HFF-Myc (cell line): ENCODE data around the gene BIVM.

Source experiments
- DNase-seq: peaks from one replicate; pipeline ENCODE4 v3.0.0-alpha.2; 2011; ENCODE audit warnings: low read depth; ENCODE audit errors: extremely low read depth
- H3K4me3 ChIP-seq: replicated peaks from 2 replicates; pipeline ENCODE4 v1.5.1; 2011; ENCODE audit warnings: low read depth, mild to moderate bottlenecking, control low read depth, low read length
- TF ChIP-seq, protein P1 (sequence below): IDR thresholded peaks from 2 replicates; pipeline ENCODE4 v1.5.1; 2012; ENCODE audit warnings: mild to moderate bottlenecking, low read depth, low read length, control low read depth; ENCODE audit errors: missing control alignments

BIVM gene, protein sequence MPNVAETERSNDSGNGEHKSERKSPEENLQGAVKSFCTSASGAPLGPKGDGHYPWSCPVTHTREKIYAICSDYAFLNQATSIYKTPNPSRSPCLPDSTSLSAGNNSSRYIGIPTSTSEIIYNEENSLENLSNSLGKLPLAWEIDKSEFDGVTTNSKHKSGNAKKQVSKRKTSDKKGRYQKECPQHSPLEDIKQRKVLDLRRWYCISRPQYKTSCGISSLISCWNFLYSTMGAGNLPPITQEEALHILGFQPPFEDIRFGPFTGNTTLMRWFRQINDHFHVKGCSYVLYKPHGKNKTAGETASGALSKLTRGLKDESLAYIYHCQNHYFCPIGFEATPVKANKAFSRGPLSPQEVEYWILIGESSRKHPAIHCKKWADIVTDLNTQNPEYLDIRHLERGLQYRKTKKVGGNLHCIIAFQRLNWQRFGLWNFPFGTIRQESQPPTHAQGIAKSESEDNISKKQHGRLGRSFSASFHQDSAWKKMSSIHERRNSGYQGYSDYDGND

DNA sequence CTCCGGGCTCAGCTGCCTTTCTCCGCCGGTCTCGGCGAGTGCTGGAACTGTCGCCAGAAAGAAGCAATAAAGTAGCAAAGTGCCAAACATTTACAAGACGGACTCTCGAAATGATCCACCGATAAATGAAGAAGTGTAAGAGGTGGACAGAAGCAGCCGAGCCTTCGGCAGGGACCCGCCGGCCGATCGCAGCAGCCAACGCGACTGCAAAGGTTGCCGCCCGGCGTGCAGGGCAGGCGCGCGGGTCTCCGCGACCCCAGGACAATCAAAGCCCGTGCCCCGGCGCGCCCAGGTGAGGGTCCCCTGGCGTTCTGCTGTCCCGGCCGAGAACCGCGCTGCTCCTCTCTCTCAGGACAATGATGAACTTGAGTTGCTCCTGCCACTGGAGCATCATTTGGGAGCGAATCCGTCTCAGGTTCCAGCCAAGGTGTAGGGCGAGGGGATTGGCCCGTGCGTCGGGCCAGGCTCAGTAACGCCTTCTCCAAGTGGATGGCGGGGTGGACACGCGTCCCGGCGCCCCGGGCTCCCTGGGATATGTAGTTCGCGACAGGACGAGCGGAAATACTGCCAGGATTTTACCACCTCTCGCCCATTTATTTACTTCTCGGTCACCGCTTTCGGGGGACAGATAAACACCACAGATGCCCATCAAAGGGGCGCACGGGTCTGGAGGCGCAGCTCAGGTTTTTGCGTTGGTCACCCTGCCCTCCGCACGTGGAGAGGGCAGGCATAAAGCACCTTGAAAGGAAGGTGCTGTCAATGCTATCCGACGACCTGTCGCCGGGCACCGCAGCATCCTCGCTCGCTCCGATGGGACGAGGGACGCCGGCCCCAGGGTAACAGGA, at the start of gene BIVM, which contains the start of gene POGLUT2:
Gene BIVM (plus strand): TSS at position 539 of the 845 bp plus-strand sequence. CDS start 8,149 bp downstream, outside the sequence.
Gene POGLUT2 (minus strand): TSS at position 396 of the 845 bp plus-strand sequence. CDS start 306 bp downstream, at position 90.
- H3K4me3 ChIP-seq: peak within 1 kb of the TSS; percentile 83
- peak; percentile 80 for DNase-seq
- TF ChIP-seq, protein P1, sequence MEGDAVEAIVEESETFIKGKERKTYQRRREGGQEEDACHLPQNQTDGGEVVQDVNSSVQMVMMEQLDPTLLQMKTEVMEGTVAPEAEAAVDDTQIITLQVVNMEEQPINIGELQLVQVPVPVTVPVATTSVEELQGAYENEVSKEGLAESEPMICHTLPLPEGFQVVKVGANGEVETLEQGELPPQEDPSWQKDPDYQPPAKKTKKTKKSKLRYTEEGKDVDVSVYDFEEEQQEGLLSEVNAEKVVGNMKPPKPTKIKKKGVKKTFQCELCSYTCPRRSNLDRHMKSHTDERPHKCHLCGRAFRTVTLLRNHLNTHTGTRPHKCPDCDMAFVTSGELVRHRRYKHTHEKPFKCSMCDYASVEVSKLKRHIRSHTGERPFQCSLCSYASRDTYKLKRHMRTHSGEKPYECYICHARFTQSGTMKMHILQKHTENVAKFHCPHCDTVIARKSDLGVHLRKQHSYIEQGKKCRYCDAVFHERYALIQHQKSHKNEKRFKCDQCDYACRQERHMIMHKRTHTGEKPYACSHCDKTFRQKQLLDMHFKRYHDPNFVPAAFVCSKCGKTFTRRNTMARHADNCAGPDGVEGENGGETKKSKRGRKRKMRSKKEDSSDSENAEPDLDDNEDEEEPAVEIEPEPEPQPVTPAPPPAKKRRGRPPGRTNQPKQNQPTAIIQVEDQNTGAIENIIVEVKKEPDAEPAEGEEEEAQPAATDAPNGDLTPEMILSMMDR: no peak

DNA sequence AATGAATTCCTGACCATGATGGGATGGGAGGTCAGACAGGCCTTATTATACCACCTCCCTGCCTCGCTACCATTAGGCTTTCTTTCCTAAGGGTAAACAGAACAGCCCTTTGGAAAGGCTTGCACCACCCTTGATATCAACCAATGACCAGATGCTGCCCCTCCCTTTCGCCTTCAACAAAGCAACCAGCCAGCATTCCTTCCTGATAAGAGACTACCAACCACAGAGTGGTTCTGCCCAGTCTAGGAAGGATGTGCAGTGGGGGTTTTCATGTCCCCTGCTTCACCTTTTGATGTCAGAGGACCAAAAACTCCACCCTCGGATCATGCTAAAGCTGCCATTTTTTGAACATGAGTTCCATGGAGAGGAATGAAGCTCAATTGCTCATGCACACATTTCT, 47.0 kb upstream of the BIVM start:
- no peak for DNase-seq
- TF ChIP-seq, protein P1: no peak
- no peak overlapping the region for H3K4me3 ChIP-seq

DNA sequence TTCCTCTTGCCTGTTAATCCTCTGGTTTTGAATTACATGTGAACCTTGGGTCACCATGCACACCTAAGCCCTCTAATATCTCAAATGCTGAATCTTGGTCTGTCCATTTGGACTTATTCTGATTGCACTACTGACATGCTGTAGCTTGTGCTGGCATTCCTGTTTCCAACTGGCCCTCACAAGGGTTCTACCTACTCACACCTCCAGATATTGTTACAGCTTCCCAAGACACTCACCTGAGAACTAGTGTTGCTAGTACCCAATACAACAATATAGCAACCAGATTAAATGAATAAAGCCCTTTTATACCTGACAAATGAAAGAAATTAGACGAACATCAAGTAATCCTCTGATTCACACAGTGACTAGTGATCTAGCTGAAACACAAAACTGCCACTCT, 41.9 kb upstream of the BIVM start:
- H3K4me3 ChIP-seq: no peak overlapping the region
- TF ChIP-seq, protein P1: no peak

DNA sequence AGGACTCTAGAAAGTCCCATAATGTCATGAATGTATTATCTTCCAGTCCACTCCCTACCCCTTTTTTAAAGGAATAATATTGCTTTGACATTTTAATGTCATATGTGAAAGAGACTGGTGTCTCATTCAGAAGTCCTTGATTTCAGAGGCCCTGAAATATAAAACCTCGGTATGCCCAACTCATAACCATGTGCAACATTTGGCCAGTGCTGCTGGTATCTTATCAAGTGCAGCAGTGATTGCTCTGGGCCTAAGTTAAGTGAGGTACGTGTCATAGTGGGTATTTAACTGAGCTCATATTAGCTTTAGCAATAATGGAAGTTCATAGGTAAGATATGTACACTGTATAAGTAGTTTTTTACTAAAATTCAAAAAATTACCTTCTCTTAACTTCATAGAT, 40.1 kb upstream of the BIVM start:
- TF ChIP-seq, protein P1: no peak
- H3K4me3 ChIP-seq: no peak overlapping the region
- no peak for DNase-seq

More for the DNA sequence above, 41.9 kb upstream of the BIVM start:
- no peak for DNase-seq

DNA sequence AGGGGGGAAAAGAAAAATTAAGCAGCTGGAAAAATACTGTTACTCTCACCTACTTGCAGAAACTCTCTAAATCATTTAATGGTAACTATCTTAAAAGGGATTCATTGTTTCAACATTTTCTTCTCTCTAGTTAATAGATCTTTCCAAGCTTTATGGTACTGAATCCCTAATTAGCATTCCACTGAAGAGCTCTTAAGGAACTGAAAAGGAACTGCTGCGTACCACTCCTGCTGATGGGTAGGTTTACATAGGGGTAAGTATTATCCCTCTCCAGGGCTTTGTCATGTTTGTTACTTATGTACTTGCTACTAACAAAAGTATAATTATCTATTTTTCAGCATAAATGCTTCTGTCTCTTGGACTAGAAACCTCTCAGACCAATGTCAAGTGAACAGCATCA, 37.8 kb upstream of the BIVM start:
- TF ChIP-seq, protein P1: no peak
- no peak overlapping the region for H3K4me3 ChIP-seq
- DNase-seq: no peak

DNA sequence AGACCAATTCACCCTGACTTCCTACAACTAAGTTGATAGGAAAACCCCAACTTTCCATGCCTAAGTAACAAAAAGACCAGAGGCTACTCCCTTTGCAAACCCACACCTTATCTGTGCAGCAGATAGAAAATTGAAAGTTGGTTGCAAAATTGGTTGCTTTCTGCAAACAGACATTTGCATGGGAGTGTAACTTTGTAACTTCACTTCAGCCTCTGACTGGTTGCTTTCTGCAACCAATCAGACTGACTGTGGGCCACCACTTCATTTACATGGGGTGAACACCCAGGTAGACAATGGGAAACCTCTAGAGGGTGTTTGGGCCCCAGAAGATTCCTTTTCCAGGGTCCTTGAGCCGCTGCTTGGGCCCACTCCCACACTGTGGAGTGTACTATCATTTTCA, 35.2 kb upstream of the BIVM start:
- no peak for DNase-seq
- TF ChIP-seq, protein P1: no peak
- no peak overlapping the region for H3K4me3 ChIP-seq
